ENCODE results near the gene TELO2.

Gene TELO2

GRCh38 chr16:1553946-1554825, 61.0 kb downstream of the TELO2 start:
- DNase-seq (ENCODE audit: low read depth in 3 of 3): no peak

DNA sequence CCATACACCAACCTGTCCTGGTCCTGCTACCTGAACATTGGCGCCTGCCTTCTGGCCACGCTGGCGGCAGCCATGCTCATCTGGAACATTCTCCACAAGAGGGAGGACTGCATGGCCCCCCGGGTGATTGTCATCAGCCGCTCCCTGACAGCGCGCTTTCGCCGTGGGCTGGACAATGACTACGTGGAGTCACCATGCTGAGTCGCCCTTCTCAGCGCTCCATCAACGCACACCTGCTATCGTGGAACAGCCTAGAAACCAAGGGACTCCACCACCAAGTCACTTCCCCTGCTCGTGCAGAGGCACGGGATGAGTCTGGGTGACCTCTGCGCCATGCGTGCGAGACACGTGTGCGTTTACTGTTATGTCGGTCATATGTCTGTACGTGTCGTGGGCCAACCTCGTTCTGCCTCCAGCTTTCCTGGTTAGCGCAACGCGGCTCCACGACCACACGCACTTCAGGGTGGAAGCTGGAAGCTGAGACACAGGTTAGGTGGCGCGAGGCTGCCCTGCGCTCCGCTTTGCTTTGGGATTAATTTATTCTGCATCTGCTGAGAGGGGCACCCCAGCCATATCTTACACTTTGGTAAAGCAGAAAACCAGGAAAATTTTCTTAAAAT, 61.8 kb downstream of the TELO2 start:
- no peak for DNase-seq (ENCODE audit: low read depth in 3 of 3)

DNA sequence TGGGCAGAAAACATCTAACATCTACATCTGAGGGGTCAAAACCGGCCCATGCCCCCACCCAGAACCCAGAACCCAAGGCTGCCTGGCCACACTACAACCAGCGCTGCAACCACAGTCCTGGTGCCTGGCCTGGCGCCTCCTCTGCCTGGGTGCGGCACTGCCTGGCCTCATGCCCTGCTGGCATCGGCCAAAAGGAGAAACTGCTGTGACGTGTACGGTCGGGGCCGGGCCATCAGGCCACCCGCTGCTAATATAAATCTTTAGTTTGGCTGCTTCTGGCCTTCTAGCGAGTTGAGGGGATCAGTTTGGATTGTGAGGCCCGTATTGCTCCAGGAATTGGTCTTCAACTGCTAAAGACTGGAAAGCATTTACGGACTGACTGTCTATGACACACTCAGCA, 63.1 kb downstream of the TELO2 start:
- no peak for DNase-seq (ENCODE audit: low read depth in 3 of 3)

DNA sequence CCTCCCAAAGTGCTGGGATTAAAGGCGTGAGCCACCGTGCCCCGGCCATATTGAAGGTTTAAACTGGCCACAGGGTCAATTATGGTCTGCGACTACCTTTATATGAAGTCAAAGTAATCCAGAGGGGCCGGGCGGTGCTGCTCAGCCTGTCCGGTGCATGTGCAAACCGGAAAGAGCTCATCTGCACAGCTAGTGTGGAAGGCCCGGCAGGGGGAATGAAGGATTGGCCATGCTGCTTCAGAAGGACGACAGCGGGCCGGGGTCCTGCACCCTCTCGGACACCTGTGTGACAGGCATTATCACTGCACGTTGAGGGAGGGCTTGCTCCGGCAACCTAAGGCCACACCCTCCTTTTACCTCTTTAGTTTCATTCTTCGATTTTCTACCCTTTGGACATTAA, 63.9 kb downstream of the TELO2 start:
- no peak for DNase-seq (ENCODE audit: low read depth in 3 of 3)

GRCh38 chr16:1557576-1557975, 64.4 kb downstream of the TELO2 start:
- no peak for DNase-seq (ENCODE audit: low read depth in 3 of 3)

- no peak for DNase-seq (ENCODE audit: low read depth in 3 of 3)
These were observed 66.4 kb downstream of the TELO2 start for GRCh38 chr16:1559446-1559975.
